H9 (cell line): ENCODE measurements around the gene TAGLN2. TPM values are rescaled to one million over a fixed set of nuclear protein-coding genes. Genes with fewer than 3 reads are reported as not detected.

Experiments used
- DNase-seq: peaks from one replicate; pipeline ENCODE4 v3.0.0-alpha.2; 2017
- H2AFZ ChIP-seq: one replicate; pipeline ENCODE4 v1.6.1; 2013; ENCODE audit warnings: mild to moderate bottlenecking, low read length, control low read depth, moderate library complexity
- H2AK5ac ChIP-seq: 2 replicates; pipeline ENCODE4 v1.6.1; 2013; ENCODE audit warnings: low read length, control low read depth, mixed read lengths; ENCODE audit not compliant: insufficient read length
- H2BK120ac ChIP-seq: one replicate; pipeline ENCODE4 v1.6.1; 2013; ENCODE audit warnings: low read depth, mild to moderate bottlenecking, low read length, control low read depth, inconsistent platforms; ENCODE audit not compliant: poor library complexity, severe bottlenecking
- H2BK12ac ChIP-seq: 2 replicates; pipeline ENCODE4 v1.6.1; 2013; ENCODE audit warnings: low read length, control low read depth, mixed read lengths, low read depth; ENCODE audit not compliant: insufficient read length
- H2BK15ac ChIP-seq: 2 replicates; pipeline ENCODE4 v1.6.1; 2013; ENCODE audit warnings: low read depth, low read length, control low read depth
- H2BK20ac ChIP-seq: one replicate; pipeline ENCODE4 v1.6.1; 2013; ENCODE audit warnings: low read depth, mild to moderate bottlenecking, low read length, control low read depth, inconsistent platforms; ENCODE audit not compliant: poor library complexity, severe bottlenecking
- H2BK5ac ChIP-seq: 2 replicates; pipeline ENCODE4 v1.6.1; 2013; ENCODE audit warnings: low read length, control low read depth, mixed read lengths; ENCODE audit not compliant: insufficient read length
- H3K14ac ChIP-seq: 2 replicates; pipeline ENCODE4 v1.6.1; 2013; ENCODE audit warnings: low read length, control low read depth; ENCODE audit not compliant: insufficient read depth
- H3K18ac ChIP-seq: 2 replicates; pipeline ENCODE4 v1.6.1; 2013; ENCODE audit warnings: low read depth, mild to moderate bottlenecking, mixed read lengths, low read length, control low read depth; ENCODE audit not compliant: insufficient read length
- H3K23ac ChIP-seq: 2 replicates; pipeline ENCODE4 v1.6.1; 2013; ENCODE audit warnings: low read length, control low read depth, mixed read lengths, low read depth; ENCODE audit not compliant: insufficient read length
- H3K23me2 ChIP-seq: 2 replicates; pipeline ENCODE4 v1.6.1; 2013; ENCODE audit warnings: low read depth, mild to moderate bottlenecking, mixed read lengths, low read length, control low read depth; ENCODE audit not compliant: insufficient read length, poor library complexity, severe bottlenecking
- H3K27ac ChIP-seq: 2 replicates; pipeline ENCODE4 v1.5.1; 2013; ENCODE audit warnings: low read length, control low read depth, mixed read lengths, low read depth; ENCODE audit not compliant: insufficient read length
- H3K27me3 ChIP-seq: 2 replicates; pipeline ENCODE4 v1.6.1; 2013; ENCODE audit warnings: low read length, control low read depth, inconsistent platforms; ENCODE audit not compliant: insufficient read depth
- H3K4ac ChIP-seq: 2 replicates; pipeline ENCODE4 v1.6.1; 2013; ENCODE audit warnings: low read depth, mild to moderate bottlenecking, control low read depth, inconsistent platforms, low read length, moderate library complexity
- H3K4me1 ChIP-seq: 2 replicates; pipeline ENCODE4 v1.6.1; 2013; ENCODE audit warnings: low read length, control low read depth, inconsistent platforms; ENCODE audit not compliant: insufficient read depth
- H3K4me2 ChIP-seq: 2 replicates; pipeline ENCODE4 v1.6.1; 2013; ENCODE audit warnings: low read length, control low read depth, mixed read lengths; ENCODE audit not compliant: insufficient read length, insufficient read depth
- H3K56ac ChIP-seq: 2 replicates; pipeline ENCODE4 v1.6.1; 2013; ENCODE audit warnings: low read depth, mild to moderate bottlenecking, mixed read lengths, low read length, control low read depth; ENCODE audit not compliant: insufficient read length
- H3K79me1 ChIP-seq: 2 replicates; pipeline ENCODE4 v1.6.1; 2013; ENCODE audit warnings: low read depth, mild to moderate bottlenecking, moderate library complexity, low read length, control low read depth, inconsistent platforms; ENCODE audit not compliant: insufficient read depth, poor library complexity, severe bottlenecking
- H3K79me2 ChIP-seq: 2 replicates; pipeline ENCODE4 v1.6.1; 2013; ENCODE audit warnings: low read length, control low read depth, inconsistent platforms; ENCODE audit not compliant: insufficient read depth
- H3K9ac ChIP-seq: 2 replicates; pipeline ENCODE4 v1.6.1; 2013; ENCODE audit warnings: low read length, control low read depth, mixed read lengths; ENCODE audit not compliant: insufficient read length; ENCODE audit errors: extremely low read depth
- H3K9me3 ChIP-seq: one replicate; pipeline ENCODE4 v1.6.1; 2013; ENCODE audit warnings: low read depth, low read length, inconsistent platforms; ENCODE audit not compliant: control insufficient read depth
- H3T11ph ChIP-seq: one replicate; pipeline ENCODE4 v1.6.1; 2013; ENCODE audit warnings: mild to moderate bottlenecking, low read length, control low read depth, inconsistent platforms
- H4K20me1 ChIP-seq: one replicate; pipeline ENCODE4 v1.6.1; 2013; ENCODE audit not compliant: control insufficient read depth, insufficient read length, insufficient read depth
- H4K5ac ChIP-seq: 2 replicates; pipeline ENCODE4 v1.6.1; 2013; ENCODE audit warnings: low read depth, mild to moderate bottlenecking, mixed read lengths, low read length, control low read depth; ENCODE audit not compliant: insufficient read length
- H4K8ac ChIP-seq: replicated peaks from 2 replicates; pipeline ENCODE4 v1.6.1; 2013; ENCODE audit warnings: low read length, control low read depth, mixed read lengths, low read depth; ENCODE audit not compliant: insufficient read length
- H4K91ac ChIP-seq: 2 replicates; pipeline ENCODE4 v1.6.1; 2013; ENCODE audit warnings: low read depth, mild to moderate bottlenecking, moderate library complexity, mixed read lengths, low read length, control low read depth; ENCODE audit not compliant: insufficient read length
- H3K27ac Mint-ChIP-seq, 3 experiments: 2 replicates in 2 of 3; 3 replicates in 1 of 3; pipeline ENCODE4 v1.8.0; 2020 to 2021; ENCODE audit warnings: mixed read lengths in 3 of 3, mild to moderate bottlenecking in 1 of 3, moderate library complexity in 1 of 3
- H3K27me3 Mint-ChIP-seq: 2 replicates; pipeline ENCODE4 v1.8.0; 2021; ENCODE audit warnings: low read depth, mild to moderate bottlenecking, moderate library complexity, mixed read lengths
- H3K36me3 Mint-ChIP-seq, 3 experiments: 2 replicates in 2 of 3; 3 replicates in 1 of 3; pipeline ENCODE4 v1.8.0; 2020 to 2021; ENCODE audit warnings: low read depth in 3 of 3, mixed read lengths in 3 of 3; ENCODE audit not compliant: insufficient read depth in 1 of 3
- H3K4me1 Mint-ChIP-seq, 2 experiments: 2 replicates each; pipeline ENCODE4 v1.8.0; 2020; ENCODE audit warnings: mixed read lengths in 2 of 2
- H3K4me3 Mint-ChIP-seq, 2 experiments: 2 replicates in 1 of 2; 3 replicates in 1 of 2; pipeline ENCODE4 v1.8.0; 2020 to 2021; ENCODE audit warnings: mild to moderate bottlenecking in 2 of 2, mixed read lengths in 2 of 2, moderate library complexity in 1 of 2
- H3K9me3 Mint-ChIP-seq, 2 experiments: 2 replicates in 1 of 2; 3 replicates in 1 of 2; pipeline ENCODE4 v1.8.0; 2020; ENCODE audit warnings: mild to moderate bottlenecking in 2 of 2, mixed read lengths in 2 of 2, moderate library complexity in 1 of 2
- WGBS: extraction: QIAGEN DNeasy Blood & Tissue Kit; methylation state at CpG from one replicate; pipeline ENCODE4 v1.1.7; 2013; ENCODE audit warnings: missing lambda C conversion rate, low lambda C conversion rate, mixed read lengths; ENCODE audit not compliant: insufficient read length; ENCODE audit errors: extremely low coverage; 5-methylcytosine and 5-hydroxymethylcytosine counted together
- total RNA-seq: library from RNA; stranded (reverse); gene quantifications from 2 replicates; pipeline ENCODE4 v1.2.1, GENCODE V29; 2021
- TF ChIP-seq, protein P1 (sequence below): fragments of 200-600 bp; sonication (generic); conservative IDR thresholded peaks from 3 replicates; pipeline ENCODE4 v1.8.0; 2021; ENCODE audit warnings: antibody characterized with exemption, mild to moderate bottlenecking

Gene TAGLN2
- total RNA-seq, 1 experiment from 2014 or later = 76.7 TPM

DNA sequence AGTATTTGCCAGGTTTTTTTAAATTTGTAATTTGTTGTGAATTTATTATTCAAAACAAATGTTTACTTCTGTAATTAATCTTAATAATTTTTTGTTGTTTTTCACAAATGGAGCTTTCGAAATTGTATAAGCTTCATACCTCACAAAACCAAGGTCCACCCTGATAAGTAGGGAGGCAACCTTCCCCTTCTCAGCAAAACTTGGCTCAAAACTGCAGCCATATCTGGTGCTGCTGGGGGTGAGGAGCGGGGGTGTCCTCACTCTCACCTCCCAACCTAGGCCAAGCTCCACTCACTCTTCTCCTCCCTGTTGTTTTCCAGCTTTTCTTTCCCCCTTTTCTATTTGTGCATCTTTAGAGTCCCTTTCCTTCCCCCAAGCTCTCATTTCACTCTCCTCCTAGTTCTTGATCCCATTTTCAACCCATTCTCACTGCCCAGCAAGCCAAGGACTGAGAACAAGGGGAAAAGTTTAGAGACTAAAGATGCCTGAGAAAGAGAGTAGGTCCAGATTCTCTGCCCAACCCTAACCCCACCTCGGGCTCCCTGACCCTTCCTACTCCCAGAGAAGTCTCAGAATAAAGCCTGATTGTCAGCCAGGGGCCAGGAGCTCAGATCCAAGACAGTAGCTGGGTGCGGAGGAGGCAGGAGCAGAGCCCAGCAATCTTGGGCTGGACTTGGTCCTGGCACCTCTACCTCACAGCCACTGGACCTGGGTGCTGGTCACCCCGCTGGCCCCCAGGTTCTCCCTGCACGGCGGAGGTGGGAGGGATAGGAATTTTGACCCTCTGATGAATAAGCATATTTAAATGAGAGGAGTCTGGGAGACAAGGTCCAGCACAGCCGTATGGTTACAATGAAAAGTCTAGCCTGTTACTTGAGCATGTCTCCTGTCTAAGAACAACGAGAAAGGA, 17.0 kb downstream of the TAGLN2 start:
- Histone ChIP-seq H2BK5ac (no peak overlapping the region), H3K18ac (no peak overlapping the region), H3K4me2 (no peak overlapping the region), H3K56ac (no peak overlapping the region), H4K20me1 (no peaks in the 10 kb centered on the region), H3K14ac (no peak overlapping the region), H2AK5ac (no peak overlapping the region), H4K5ac (no peak overlapping the region), H3K4me1 (peaks cover 14% of the 10 kb centered on the region; the same call in 1 of the 2 replicates), H3K27me3 (no peaks in the 10 kb centered on the region), H2BK12ac (no peak overlapping the region), H3K79me1 (no peaks in the 10 kb centered on the region), H2BK120ac (no peak overlapping the region), H3K9me3 (no peaks in the 10 kb centered on the region), H2BK15ac (no peak overlapping the region), H3T11ph (no peak overlapping the region), H3K4ac (no peak overlapping the region), H2BK20ac (peak overlapping the region; percentile 92), H3K23me2 (no peaks in the 10 kb centered on the region), H4K91ac (no peak overlapping the region), H3K79me2 (no peaks in the 10 kb centered on the region), H4K8ac (no peak overlapping the region), H3K9ac (no peak overlapping the region), H3K23ac (no peak overlapping the region), H3K27ac (no peak overlapping the region), H2AFZ (no peak overlapping the region)
- Mint-ChIP-seq H3K4me1 (peaks cover 31 to 32% of the 10 kb centered on the region in 2 experiments), H3K27me3 (no peaks in the 10 kb centered on the region; the same call in 1 of the 2 replicates), H3K9me3 (peaks cover 8% of the 10 kb centered on the region in 2 experiments; a peak in 4 of 5 replicates), H3K36me3 (peaks cover 0 to 6% (median 0%) of the 10 kb centered on the region in 3 experiments; a peak in 3 of 7 replicates), H3K4me3 (no peak overlapping the region), H3K27ac (peak overlapping the region in 1 of 3 experiments; percentile 5; a peak in 2 of 7 replicates)
- TF ChIP-seq, protein P1, sequence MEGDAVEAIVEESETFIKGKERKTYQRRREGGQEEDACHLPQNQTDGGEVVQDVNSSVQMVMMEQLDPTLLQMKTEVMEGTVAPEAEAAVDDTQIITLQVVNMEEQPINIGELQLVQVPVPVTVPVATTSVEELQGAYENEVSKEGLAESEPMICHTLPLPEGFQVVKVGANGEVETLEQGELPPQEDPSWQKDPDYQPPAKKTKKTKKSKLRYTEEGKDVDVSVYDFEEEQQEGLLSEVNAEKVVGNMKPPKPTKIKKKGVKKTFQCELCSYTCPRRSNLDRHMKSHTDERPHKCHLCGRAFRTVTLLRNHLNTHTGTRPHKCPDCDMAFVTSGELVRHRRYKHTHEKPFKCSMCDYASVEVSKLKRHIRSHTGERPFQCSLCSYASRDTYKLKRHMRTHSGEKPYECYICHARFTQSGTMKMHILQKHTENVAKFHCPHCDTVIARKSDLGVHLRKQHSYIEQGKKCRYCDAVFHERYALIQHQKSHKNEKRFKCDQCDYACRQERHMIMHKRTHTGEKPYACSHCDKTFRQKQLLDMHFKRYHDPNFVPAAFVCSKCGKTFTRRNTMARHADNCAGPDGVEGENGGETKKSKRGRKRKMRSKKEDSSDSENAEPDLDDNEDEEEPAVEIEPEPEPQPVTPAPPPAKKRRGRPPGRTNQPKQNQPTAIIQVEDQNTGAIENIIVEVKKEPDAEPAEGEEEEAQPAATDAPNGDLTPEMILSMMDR = no peak
- DNase-seq = no peak
- WGBS = no CpG with 5 or more reads among the region's 9 CpGs
